Esophagus squamous epithelium (tissue), 4 donors: ENCODE measurements around the gene CNDP2.

Source experiments
- CTCF ChIP-seq, 6 experiments: fragments of 450-650 bp in 4 of 6; fragments of 200-600 bp in 2 of 6; sonication (generic) in 2 of 6; IDR thresholded peaks; one replicate each; pipeline ENCODE4 v1.5.1; 2016 to 2019; ENCODE audit warnings: antibody characterized with exemption in 6 of 6, mild to moderate bottlenecking in 4 of 6, moderate library complexity in 4 of 6
- POLR2A ChIP-seq, 4 donors: fragments of 450-650 bp; IDR thresholded peaks; one replicate each; pipeline ENCODE4 v1.6.1; 2017; ENCODE audit warnings: antibody characterized with exemption in 4 of 4, mild to moderate bottlenecking in 4 of 4, moderate library complexity in 3 of 4

DNA sequence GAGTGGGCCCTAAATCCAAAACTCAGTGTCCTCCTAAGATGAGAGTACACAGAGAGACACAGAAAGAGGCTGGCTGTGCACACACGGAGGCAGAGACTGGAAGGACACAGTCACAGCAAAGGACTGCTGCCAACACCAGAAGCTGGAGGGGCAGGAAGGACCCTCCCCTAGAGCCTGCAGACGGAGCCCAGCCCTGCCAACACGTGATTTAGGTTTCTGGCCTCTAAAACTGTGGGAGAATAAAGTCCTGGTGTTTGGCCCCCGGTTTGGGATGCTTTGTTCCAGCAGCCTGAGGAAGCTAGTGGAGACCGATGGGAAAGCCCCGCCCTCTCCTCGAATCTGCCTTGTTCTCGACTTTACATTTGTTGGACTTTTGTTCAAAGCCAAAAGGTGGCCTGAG lies 48.7 kb downstream of the CNDP2 start:
- TF ChIP-seq CTCF (IDR thresholded peaks at IDR 0.05) (no peak), POLR2A (IDR thresholded peaks at IDR 0.05) (no peak)
